A172 (cell line): ENCODE results near the gene PPP1R1C. TPM values are rescaled to one million over a fixed set of nuclear protein-coding genes. Genes with fewer than 3 reads are reported as not detected.
"Not testable (repeated sequence)": the region's sequence is repeated elsewhere in the genome, so short reads cannot be mapped to it uniquely, and the experiment has no call there.

Experiments
- DNase-seq: peaks from one replicate; pipeline ENCODE4 v3.0.0-alpha.2; 2015; ENCODE audit warnings: low spot score
- total RNA-seq: library from RNA; depleted of rRNA; stranded (reverse); fragments of >200 nt; shearing (Covaris generic); gene quantifications from 2 replicates; pipeline ENCODE4 v1.2.3, GENCODE V29; 2014

PPP1R1C gene
- total RNA-seq, 1 experiment from 2014 or later, result 2.4 TPM

DNA sequence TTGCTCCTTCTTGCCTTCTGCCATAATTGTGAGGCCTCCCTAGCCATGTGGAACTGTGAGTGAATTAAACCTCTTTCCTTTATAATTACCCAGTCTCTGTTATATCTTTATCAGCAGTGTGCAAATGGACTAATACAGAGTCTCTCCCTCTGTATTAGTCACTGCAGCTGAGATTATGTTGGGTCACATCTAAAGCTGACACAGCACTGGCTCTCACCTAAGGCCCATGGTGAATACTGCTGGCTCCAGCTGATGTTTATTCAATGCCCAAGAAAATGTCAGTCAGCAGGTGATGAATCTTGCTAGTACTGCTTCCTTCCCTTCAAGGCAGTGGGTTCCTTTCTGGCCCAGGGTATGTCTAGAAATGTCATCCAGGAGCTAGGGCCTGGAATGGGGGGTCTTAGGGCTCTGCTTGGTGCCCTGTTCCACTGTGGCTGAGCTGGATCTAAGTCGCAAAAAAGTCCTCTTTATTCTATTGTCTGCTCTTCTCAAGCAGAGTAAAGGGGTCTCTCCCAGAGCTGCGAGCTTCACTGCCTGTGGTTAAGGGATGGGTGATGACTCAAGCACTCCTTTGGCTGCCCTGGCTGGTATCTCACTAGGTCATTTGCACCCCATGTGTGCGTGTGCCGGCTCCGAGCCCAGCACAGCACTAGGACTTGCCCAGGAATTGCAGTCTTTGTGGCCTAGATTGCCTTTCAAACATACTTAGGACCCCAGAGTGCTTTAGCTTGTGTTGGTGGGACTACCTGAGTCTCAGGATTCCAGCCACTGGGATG, 29.9 kb downstream of the PPP1R1C start:
- DNase-seq, result peak; percentile 56

- peak; percentile 49 for DNase-seq
Observed at GRCh38 chr2:182018218-182018617, 32.6 kb downstream of the PPP1R1C start.

DNA sequence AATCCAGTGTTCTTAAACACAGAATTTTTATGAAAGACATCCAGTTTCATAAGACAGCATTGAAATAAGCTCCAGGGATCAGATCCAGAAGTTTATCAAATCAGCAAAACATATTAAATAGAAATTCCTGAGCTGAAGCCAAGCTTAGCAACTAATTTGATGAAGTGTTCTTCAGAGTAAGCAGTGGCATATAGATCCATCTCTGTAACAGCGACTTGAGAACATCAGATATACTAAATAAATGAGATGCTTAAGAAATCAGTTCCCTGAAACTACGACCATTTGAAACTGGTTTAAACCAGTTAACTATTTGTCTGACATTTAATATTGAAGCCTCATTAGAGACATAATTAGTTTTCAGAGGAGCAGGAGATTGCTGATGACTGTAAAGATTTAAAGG, 34.1 kb downstream of the PPP1R1C start:
- no peak for DNase-seq

GRCh38 chr2:182020286-182021070, 34.8 kb downstream of the PPP1R1C start:
- peak; percentile 34 for DNase-seq

- no peak for DNase-seq
Observed at GRCh38 chr2:182023235-182023634, 37.6 kb downstream of the PPP1R1C start.

DNA sequence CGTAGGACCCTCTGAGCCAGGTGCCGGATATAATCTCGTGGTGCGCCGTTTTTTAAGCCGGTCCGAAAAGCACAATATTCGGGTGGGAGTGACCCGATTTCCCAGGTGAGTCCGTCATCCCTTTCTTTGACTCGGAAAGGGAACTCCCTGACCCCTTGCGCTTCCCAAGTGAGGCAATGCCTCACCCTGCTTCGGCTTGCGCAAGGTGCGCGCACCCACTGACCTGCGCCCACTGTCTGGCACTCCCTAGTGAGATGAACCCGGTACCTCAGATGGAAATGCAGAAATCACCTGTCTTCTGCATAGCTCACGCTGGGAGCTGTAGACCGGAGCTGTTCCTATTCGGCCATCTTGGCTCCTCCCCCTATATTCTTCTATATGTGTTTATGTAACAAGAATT, 45.2 kb downstream of the PPP1R1C start:
- DNase-seq, result not testable (repeated sequence)

DNA sequence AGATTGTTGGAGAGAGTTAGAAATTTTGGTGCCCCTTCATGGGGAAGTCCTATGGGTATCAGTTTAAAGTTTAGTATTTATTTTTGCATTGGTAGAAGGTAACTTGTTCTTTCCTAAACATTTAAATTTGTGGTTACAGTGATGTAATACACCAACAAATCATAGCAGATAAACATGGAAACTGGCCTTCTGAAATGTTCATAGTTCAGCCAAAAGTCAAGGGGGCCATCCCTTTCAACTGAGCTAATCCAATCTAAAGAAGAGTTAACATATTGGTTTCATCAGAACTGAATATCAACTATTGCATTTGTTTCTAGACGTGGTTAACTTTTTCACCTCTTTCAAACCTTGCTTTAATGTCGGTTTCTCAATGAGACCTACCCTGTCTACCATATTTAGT, 46.3 kb downstream of the PPP1R1C start:
- DNase-seq, result no peak

DNA sequence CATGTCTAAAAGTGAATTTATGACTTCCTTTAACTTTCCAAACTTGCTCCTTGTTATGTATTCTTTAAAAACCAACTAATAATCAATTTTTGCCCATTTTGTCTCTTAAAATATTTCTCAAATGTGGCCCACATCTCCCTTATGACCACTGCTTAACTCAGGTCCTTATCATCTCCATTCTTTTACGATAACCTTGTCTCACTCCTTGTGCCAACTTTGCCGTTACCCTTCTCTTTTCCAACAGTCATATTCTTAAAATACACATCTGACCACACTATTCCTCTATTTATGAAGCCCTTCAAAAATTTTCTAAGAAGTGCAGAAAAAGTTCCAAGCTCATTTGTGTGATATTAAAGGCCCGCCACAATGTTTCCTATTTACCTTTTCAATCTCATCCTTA, 47.8 kb downstream of the PPP1R1C start:
- no peak for DNase-seq

DNA sequence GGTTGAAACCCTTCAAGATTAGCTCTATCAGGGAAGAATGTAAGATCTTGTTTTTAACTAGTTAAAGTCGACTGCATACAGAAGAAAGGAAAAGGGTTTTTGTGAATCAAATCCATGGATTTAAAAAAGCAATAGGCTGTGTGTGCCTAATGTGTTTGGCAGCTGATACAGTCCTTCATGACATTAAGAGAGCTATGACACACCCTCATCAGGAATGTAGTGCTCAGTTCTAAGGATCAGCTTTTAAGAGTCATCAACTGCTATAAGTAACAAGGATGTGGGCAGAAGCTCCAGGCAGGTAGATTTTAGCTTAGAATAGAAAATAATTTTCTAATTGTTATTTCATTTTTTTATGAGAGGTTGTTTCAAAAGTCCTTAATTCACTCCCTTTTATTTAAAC, 52.9 kb downstream of the PPP1R1C start:
- peak; percentile 77 for DNase-seq

DNA sequence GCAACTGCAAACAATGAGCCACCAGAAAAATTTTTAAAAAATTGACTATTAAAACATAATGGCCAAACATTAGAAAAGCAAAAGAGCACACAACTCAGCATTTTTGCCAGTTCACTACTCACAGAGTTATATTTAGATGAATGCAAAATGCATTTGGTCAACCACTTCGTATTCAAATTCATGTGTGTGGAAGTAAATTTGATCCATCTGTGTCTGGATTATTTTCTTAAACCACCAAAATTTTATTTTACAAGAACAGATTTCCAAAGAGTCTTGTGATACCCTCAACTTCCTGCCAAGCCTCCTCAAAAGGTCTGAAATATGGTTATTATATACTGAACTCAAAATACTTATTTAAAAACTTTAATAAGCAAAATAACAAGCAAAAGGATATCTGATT, 57.4 kb downstream of the PPP1R1C start:
- no peak for DNase-seq

DNA sequence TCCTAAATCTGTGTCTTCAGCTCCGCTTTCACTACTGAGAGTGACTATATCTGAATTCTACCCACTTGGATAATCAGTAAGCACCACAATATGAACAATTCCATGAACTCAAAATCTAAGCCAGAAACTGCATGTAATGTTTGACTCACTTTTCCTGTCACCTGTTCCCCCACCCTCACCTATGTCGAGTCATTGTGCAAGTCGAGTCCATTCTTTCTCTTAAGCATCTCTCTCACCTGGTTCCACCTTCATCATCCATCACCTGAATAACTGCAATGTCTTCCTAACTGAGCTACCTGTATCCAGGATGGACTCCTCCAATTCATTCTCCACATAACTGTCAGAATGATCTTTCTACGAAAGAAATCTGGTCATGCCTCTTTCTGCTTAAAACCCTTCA, 58.2 kb downstream of the PPP1R1C start:
- DNase-seq, result no peak

DNA sequence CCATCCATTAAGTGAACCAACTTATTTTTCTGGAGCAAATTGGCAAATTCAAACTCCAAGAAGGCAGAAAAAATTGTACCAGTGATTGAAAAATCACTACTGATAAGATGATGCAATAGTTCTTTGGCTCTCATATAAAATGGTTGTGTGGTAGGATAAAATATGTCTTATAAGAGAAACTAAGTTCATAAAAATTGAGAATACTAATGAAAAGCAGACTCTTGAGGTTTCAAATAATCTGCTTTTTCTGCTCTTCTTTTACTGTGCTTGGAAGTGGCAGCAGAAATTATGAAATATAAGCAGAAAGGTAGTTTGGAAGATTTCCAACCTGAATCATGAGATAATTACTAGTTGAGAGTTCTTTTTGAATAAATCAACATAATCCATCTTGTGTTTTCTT, 61.9 kb downstream of the PPP1R1C start:
- DNase-seq, result no peak

GRCh38 chr2:182048088-182048487, 62.4 kb downstream of the PPP1R1C start:
- DNase-seq, result no peak

- no peak for DNase-seq
Observed at GRCh38 chr2:182048621-182049020, 63.0 kb downstream of the PPP1R1C start.

GRCh38 chr2:182049372-182050148, 63.9 kb downstream of the PPP1R1C start:
- DNase-seq, result no peak

GRCh38 chr2:182050333-182051135, 64.9 kb downstream of the PPP1R1C start:
- DNase-seq, result no peak

GRCh38 chr2:182055993-182056392, 70.3 kb downstream of the PPP1R1C start:
- no peak for DNase-seq

DNA sequence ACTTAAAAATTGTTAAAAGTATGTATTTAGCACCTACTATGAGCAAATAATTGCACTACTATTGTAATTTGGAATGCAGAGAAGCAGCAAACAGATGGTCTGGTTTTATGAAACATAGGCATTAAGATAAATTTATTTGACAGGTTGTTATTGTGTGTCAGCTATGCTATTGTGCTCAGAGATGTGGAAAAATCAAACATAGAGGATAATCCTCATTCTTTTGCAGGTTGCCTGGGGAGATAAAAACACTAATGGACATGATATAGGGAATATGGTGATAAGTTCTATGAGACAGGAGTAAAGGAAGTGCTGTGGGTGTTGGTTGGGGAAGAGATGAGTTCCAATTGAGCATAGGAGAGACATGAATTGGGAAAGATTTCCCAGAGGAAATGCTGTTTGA, 71.3 kb downstream of the PPP1R1C start:
- DNase-seq, result no peak

GRCh38 chr2:182058056-182058455, 72.4 kb downstream of the PPP1R1C start:
- DNase-seq, result no peak

- DNase-seq, result no peak
Observed at GRCh38 chr2:182061739-182062138, 76.1 kb downstream of the PPP1R1C start.

DNA sequence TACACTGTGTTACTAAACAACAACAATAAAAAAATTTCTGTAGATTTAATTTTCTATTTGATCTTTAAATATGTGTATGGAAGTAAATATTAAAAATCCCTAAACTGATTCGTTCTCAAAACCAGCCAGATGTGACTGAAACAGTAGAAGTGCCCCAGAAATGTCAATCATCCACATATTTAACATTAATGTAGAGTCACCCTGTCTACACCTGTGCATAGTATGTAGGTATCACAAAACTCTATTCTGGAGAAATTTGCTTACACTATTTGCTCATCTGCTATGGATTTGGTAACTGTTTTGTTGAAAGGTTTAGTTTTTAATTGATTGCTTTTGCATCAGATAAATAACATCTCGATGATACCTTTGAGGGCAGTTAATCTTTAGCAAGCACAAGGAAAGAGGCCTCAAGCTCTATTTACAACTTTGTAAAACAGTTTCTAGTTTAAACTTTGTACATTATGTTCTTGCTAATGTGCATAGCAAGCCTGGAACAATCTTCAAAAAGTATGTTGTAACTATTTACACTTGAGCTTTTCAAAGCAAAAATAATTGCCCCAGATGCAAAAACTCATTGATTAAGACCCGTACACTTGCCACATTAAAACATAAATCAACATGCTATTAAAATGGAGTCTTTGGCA, 76.8 kb downstream of the PPP1R1C start:
- no peak for DNase-seq
